ENCODE data around the gene MRPS10.

MRPS10 gene

GRCh38 chr6:42166444-42167141 lies 51.1 kb downstream of the MRPS10 start:
- Histone ChIP-seq H3K27me3 (ENCODE audit: control insufficient read depth in 1 of 2, insufficient read depth in 1 of 2, low read length in 2 of 2) (no peaks in the 10 kb centered on the region), H3K4me2 (ENCODE audit: low read length, poor library complexity, severe bottlenecking) (no peak overlapping the region)

GRCh38 chr6:42165016-42165415 lies 52.6 kb downstream of the MRPS10 start:
- Histone ChIP-seq H3K27ac (ENCODE audit: low read length, poor library complexity, severe bottlenecking) (peak overlapping the region; percentile 85), H4K91ac (ENCODE audit: low read length) (no peak overlapping the region)
- WGBS: 78% methylated on average over 9 of the region's 9 CpGs

More at GRCh38 chr6:42166444-42167141, 51.1 kb downstream of the MRPS10 start:
- Histone ChIP-seq H3K27ac (ENCODE audit: low read length, poor library complexity, severe bottlenecking) (no peak overlapping the region), H3K14ac (ENCODE audit: low read length in 2 of 2) (no peak overlapping the region), H2AFZ (ENCODE audit: low read depth, low read length) (peak overlapping the region; percentile 36), H3K79me1 (replicated peaks; ENCODE audit: low read length, poor library complexity, severe bottlenecking) (no peaks in the 10 kb centered on the region), H3K4me1 (ENCODE audit: control insufficient read depth, insufficient read depth, low read depth, low read length) (peaks cover 20% of the 10 kb centered on the region), H4K91ac (ENCODE audit: low read length) (peak overlapping the region; percentile 73), H3K4ac (ENCODE audit: low read depth in 1 of 2, low read length in 2 of 2) (no peak overlapping the region), H3K36me3 (ENCODE audit: control insufficient read depth in 1 of 2, insufficient read depth in 2 of 2, low read depth in 1 of 2, low read length in 2 of 2) (no peaks in the 10 kb centered on the region), H2BK5ac (ENCODE audit: low read depth, low read length, poor library complexity, severe bottlenecking) (no peak overlapping the region), H2BK12ac (ENCODE audit: low read length in 2 of 2) (no peak overlapping the region), H3K4me3 (ENCODE audit: insufficient read depth in 1 of 2, low read depth in 1 of 2, low read length in 2 of 2) (no peak overlapping the region), H2BK120ac (ENCODE audit: low read depth, low read length) (no peak overlapping the region), H3K9me3 (ENCODE audit: control insufficient read depth, low read length) (no peaks in the 10 kb centered on the region), H4K8ac (ENCODE audit: low read length) (peak overlapping the region; percentile 94), H3K9ac (ENCODE audit: low read length) (peak overlapping the region; percentile 6), H3K18ac (ENCODE audit: low read depth in 1 of 2, low read length in 2 of 2) (no peak overlapping the region), H3K23ac (ENCODE audit: low read length in 2 of 2) (no peak overlapping the region), H2AK5ac (ENCODE audit: low read length, severe bottlenecking) (peak overlapping the region; percentile 62), H2BK15ac (ENCODE audit: low read depth, poor library complexity, severe bottlenecking) (peak overlapping the region; percentile 46)
- 14% methylated on average over 8 of the region's 8 CpGs for WGBS
- DNase-seq: peak; percentile 72

GRCh38 chr6:42163981-42164380 lies 53.7 kb downstream of the MRPS10 start:
- H3K36me3 ChIP-seq (ENCODE audit: control insufficient read depth in 1 of 2, insufficient read depth in 2 of 2, low read depth in 1 of 2, low read length in 2 of 2): no peaks in the 10 kb centered on the region
- H4K8ac ChIP-seq (ENCODE audit: low read length): peak overlapping the region; percentile 79
- 23% methylated on average over 1 of the region's 1 CpG for WGBS
- no peak overlapping the region for H2BK5ac ChIP-seq (ENCODE audit: low read depth, low read length, poor library complexity, severe bottlenecking)
- no peak overlapping the region for H2AFZ ChIP-seq (ENCODE audit: low read depth, low read length)
- no peaks in the 10 kb centered on the region for H3K9me3 ChIP-seq (ENCODE audit: control insufficient read depth, low read length)
- H3K27ac ChIP-seq (ENCODE audit: low read length, poor library complexity, severe bottlenecking): no peak overlapping the region
- H2AK5ac ChIP-seq (ENCODE audit: low read length, severe bottlenecking): peak overlapping the region; percentile 1
- H3K14ac ChIP-seq (ENCODE audit: low read length in 2 of 2): no peak overlapping the region
- no peak overlapping the region for H3K4ac ChIP-seq (ENCODE audit: low read depth in 1 of 2, low read length in 2 of 2)
- no peak overlapping the region for H3K23ac ChIP-seq (ENCODE audit: low read length in 2 of 2)
- no peak overlapping the region for H4K91ac ChIP-seq (ENCODE audit: low read length)
- H3K18ac ChIP-seq (ENCODE audit: low read depth in 1 of 2, low read length in 2 of 2): no peak overlapping the region
- peak; percentile 58 for DNase-seq
- no peak overlapping the region for H2BK15ac ChIP-seq (ENCODE audit: low read depth, poor library complexity, severe bottlenecking)
- no peak overlapping the region for H2BK12ac ChIP-seq (ENCODE audit: low read length in 2 of 2)
- no peak overlapping the region for H3K4me3 ChIP-seq (ENCODE audit: insufficient read depth in 1 of 2, low read depth in 1 of 2, low read length in 2 of 2)
- H3K4me2 ChIP-seq (ENCODE audit: low read length, poor library complexity, severe bottlenecking): no peak overlapping the region
- no peak overlapping the region for H3K9ac ChIP-seq (ENCODE audit: low read length)
- H3K79me1 ChIP-seq (replicated peaks; ENCODE audit: low read length, poor library complexity, severe bottlenecking): no peaks in the 10 kb centered on the region
- H2BK120ac ChIP-seq (ENCODE audit: low read depth, low read length): no peak overlapping the region
- H3K27me3 ChIP-seq (ENCODE audit: control insufficient read depth in 1 of 2, insufficient read depth in 1 of 2, low read length in 2 of 2): peaks cover 0 to 1% of the 10 kb centered on the region in 2 experiments
- H3K4me1 ChIP-seq (ENCODE audit: control insufficient read depth, insufficient read depth, low read depth, low read length): peaks cover 20% of the 10 kb centered on the region

More at GRCh38 chr6:42165016-42165415, 52.6 kb downstream of the MRPS10 start:
- peak overlapping the region; percentile 63 for H2BK15ac ChIP-seq (ENCODE audit: low read depth, poor library complexity, severe bottlenecking)
- H3K14ac ChIP-seq (ENCODE audit: low read length in 2 of 2): no peak overlapping the region
- H2BK12ac ChIP-seq (ENCODE audit: low read length in 2 of 2): peak overlapping the region; percentile 42 to 60
- peak overlapping the region in 1 of 2 experiments; percentile 6 for H3K4ac ChIP-seq (ENCODE audit: low read depth in 1 of 2, low read length in 2 of 2)
- H3K79me1 ChIP-seq (replicated peaks; ENCODE audit: low read length, poor library complexity, severe bottlenecking): no peaks in the 10 kb centered on the region
- H3K4me2 ChIP-seq (ENCODE audit: low read length, poor library complexity, severe bottlenecking): peak overlapping the region; percentile 49
- peak; percentile 44 for DNase-seq
- H3K4me3 ChIP-seq (ENCODE audit: insufficient read depth in 1 of 2, low read depth in 1 of 2, low read length in 2 of 2): no peak overlapping the region
- H2BK120ac ChIP-seq (ENCODE audit: low read depth, low read length): no peak overlapping the region
- no peak overlapping the region for H3K23ac ChIP-seq (ENCODE audit: low read length in 2 of 2)
- no peak overlapping the region for H3K18ac ChIP-seq (ENCODE audit: low read depth in 1 of 2, low read length in 2 of 2)
- H3K9ac ChIP-seq (ENCODE audit: low read length): no peak overlapping the region
- H3K27me3 ChIP-seq (ENCODE audit: control insufficient read depth in 1 of 2, insufficient read depth in 1 of 2, low read length in 2 of 2): no peaks in the 10 kb centered on the region
- H4K8ac ChIP-seq (ENCODE audit: low read length): peak overlapping the region; percentile 76
- H3K9me3 ChIP-seq (ENCODE audit: control insufficient read depth, low read length): no peaks in the 10 kb centered on the region
- peak overlapping the region; percentile 99 for H2AK5ac ChIP-seq (ENCODE audit: low read length, severe bottlenecking)
- no peak overlapping the region for H2AFZ ChIP-seq (ENCODE audit: low read depth, low read length)
- H3K36me3 ChIP-seq (ENCODE audit: control insufficient read depth in 1 of 2, insufficient read depth in 2 of 2, low read depth in 1 of 2, low read length in 2 of 2): no peaks in the 10 kb centered on the region
- peak overlapping the region; percentile 15 for H2BK5ac ChIP-seq (ENCODE audit: low read depth, low read length, poor library complexity, severe bottlenecking)
- peaks cover 20% of the 10 kb centered on the region for H3K4me1 ChIP-seq (ENCODE audit: control insufficient read depth, insufficient read depth, low read depth, low read length)

- H2BK5ac ChIP-seq (ENCODE audit: low read depth, low read length, poor library complexity, severe bottlenecking): no peak overlapping the region
- H3K36me3 ChIP-seq (ENCODE audit: control insufficient read depth in 1 of 2, insufficient read depth in 2 of 2, low read depth in 1 of 2, low read length in 2 of 2): no peaks in the 10 kb centered on the region
- peak overlapping the region; percentile 20 to 47 for H3K4ac ChIP-seq (ENCODE audit: low read depth in 1 of 2, low read length in 2 of 2)
- H2AFZ ChIP-seq (ENCODE audit: low read depth, low read length): no peak overlapping the region
- peaks cover 20% of the 10 kb centered on the region for H3K4me1 ChIP-seq (ENCODE audit: control insufficient read depth, insufficient read depth, low read depth, low read length)
- H2AK5ac ChIP-seq (ENCODE audit: low read length, severe bottlenecking): no peak overlapping the region
- H3K9ac ChIP-seq (ENCODE audit: low read length): no peak overlapping the region
- no peak overlapping the region for H2BK15ac ChIP-seq (ENCODE audit: low read depth, poor library complexity, severe bottlenecking)
- no peak overlapping the region for H3K23ac ChIP-seq (ENCODE audit: low read length in 2 of 2)
- no peak overlapping the region for H2BK120ac ChIP-seq (ENCODE audit: low read depth, low read length)
- no peak overlapping the region for H3K27ac ChIP-seq (ENCODE audit: low read length, poor library complexity, severe bottlenecking)
- H3K4me2 ChIP-seq (ENCODE audit: low read length, poor library complexity, severe bottlenecking): no peak overlapping the region
- peak overlapping the region in 1 of 2 experiments; percentile 33 for H2BK12ac ChIP-seq (ENCODE audit: low read length in 2 of 2)
- no peaks in the 10 kb centered on the region for H3K79me1 ChIP-seq (replicated peaks; ENCODE audit: low read length, poor library complexity, severe bottlenecking)
- H3K4me3 ChIP-seq (ENCODE audit: insufficient read depth in 1 of 2, low read depth in 1 of 2, low read length in 2 of 2): no peak overlapping the region
- H3K27me3 ChIP-seq (ENCODE audit: control insufficient read depth in 1 of 2, insufficient read depth in 1 of 2, low read length in 2 of 2): peaks cover 0 to 5% of the 10 kb centered on the region in 2 experiments
- H4K91ac ChIP-seq (ENCODE audit: low read length): peak overlapping the region; percentile 52
- no peak overlapping the region for H4K8ac ChIP-seq (ENCODE audit: low read length)
- 94% methylated on average over 13 of the region's 13 CpGs for WGBS
- no peak overlapping the region for H3K14ac ChIP-seq (ENCODE audit: low read length in 2 of 2)
- DNase-seq: no peak
- H3K18ac ChIP-seq (ENCODE audit: low read depth in 1 of 2, low read length in 2 of 2): no peak overlapping the region
- H3K9me3 ChIP-seq (ENCODE audit: control insufficient read depth, low read length): no peaks in the 10 kb centered on the region
Measured at GRCh38 chr6:42162812-42163211, 54.8 kb downstream of the MRPS10 start.
